Memory B cell (primary cell): ENCODE data around the gene BTNL9.
"Not testable (repeated sequence)": the region's sequence is repeated elsewhere in the genome, so short reads cannot be mapped to it uniquely, and the experiment has no call there.

Experiments used
- ATAC-seq: fragments of 150-1000 bp; cut with Tn5 transposase; 2 replicates; pipeline ENCODE4 v1.10.0; 2021; ENCODE audit warnings: low read depth, mild to moderate bottlenecking, moderate library complexity
- DNase-seq, 2 donors: peaks; one replicate each; pipeline ENCODE4 v3.0.0; 2022; ENCODE audit warnings: low spot score in 2 of 2
- H3K27ac Mint-ChIP-seq: one replicate; pipeline ENCODE4 v1.8.0; 2022; ENCODE audit warnings: mild to moderate bottlenecking, moderate library complexity, mixed read lengths
- H3K27me3 Mint-ChIP-seq: one replicate; pipeline ENCODE4 v1.8.0; 2022; ENCODE audit warnings: mixed read lengths
- H3K36me3 Mint-ChIP-seq: one replicate; pipeline ENCODE4 v1.8.0; 2022; ENCODE audit warnings: mild to moderate bottlenecking, mixed read lengths
- H3K4me1 Mint-ChIP-seq: one replicate; pipeline ENCODE4 v1.8.0; 2022; ENCODE audit warnings: mixed read lengths
- H3K4me3 Mint-ChIP-seq: one replicate; pipeline ENCODE4 v1.8.0; 2022; ENCODE audit warnings: mild to moderate bottlenecking, moderate library complexity, mixed read lengths
- H3K9me3 Mint-ChIP-seq: one replicate; pipeline ENCODE4 v1.8.0; 2022; ENCODE audit warnings: mixed read lengths

BTNL9 gene

DNA sequence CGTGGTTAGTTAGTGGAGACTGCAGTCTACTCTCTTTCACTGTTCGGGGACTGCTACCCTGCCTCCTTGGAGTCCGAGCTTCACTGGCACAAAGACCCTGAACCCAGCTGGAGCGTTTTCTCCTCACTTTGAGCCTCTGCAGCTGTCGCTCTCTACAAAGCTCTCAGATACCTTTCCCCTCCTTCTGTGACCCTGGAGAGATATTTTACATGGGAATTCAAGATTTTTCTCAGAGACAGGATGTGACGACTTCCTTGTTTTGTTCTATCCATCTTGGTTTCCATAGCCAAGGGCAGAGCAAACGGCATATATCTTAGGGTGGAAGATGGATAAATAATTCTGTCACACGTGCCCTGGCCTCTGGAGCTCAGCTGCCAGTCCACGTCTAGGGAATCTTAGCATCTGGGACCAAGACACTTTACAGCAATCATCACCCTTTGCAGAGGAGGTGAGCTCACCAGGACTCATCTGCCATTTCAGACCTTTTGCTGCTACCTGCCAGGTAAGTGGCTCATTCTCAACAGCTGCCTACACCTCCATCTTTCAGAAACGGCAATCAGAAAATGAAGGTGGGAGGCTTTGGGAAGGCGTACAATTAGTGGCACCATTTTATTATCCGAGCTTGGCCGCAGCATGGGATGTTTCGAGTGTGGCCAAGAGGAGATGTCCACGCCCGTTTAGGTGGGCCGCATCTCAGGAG is at the start of gene BTNL9:
BTNL9 (plus strand) TSS at position 336 of the 700 bp plus-strand sequence. CDS start 5,224 bp downstream, outside the sequence.
- Mint-ChIP-seq H3K36me3 (no peaks in the 10 kb centered on the region), H3K9me3 (no peaks in the 10 kb centered on the region), H3K4me3 (no peak within 1 kb of the TSS), H3K27ac (no peak within 1 kb of the TSS), H3K4me1 (peaks cover 4% of the 10 kb centered on the region), H3K27me3 (peaks cover 23% of the 10 kb centered on the region)
- ATAC-seq (no peak), DNase-seq (no peak)

DNA sequence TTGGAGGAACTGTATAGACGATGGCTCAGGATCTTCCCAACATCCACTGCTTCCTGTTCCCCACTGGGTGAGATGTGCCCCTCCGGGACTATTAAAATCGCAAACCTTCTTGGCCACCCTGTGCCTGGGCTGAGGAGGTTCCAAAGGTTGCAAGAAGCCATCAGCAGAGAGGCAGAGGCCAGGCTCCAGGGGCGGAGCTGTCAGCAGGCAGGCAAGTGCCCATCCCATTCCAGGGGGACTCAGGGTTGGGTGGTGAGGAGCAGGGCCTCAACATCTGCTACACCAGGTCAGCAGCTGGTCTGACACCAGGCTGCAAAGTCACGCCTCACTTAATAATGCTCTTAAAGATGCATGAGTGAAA is 49.2 kb upstream of the BTNL9 start:
- DNase-seq (no peak), ATAC-seq (no peak)
- H3K9me3 Mint-ChIP-seq, result peaks cover 6% of the 10 kb centered on the region
- no peak overlapping the region for H3K4me3 Mint-ChIP-seq
- peaks cover 5% of the 10 kb centered on the region for H3K36me3 Mint-ChIP-seq
- H3K27ac Mint-ChIP-seq, result no peak overlapping the region
- no peaks in the 10 kb centered on the region for H3K4me1 Mint-ChIP-seq
- H3K27me3 Mint-ChIP-seq, result peaks cover 3% of the 10 kb centered on the region

DNA sequence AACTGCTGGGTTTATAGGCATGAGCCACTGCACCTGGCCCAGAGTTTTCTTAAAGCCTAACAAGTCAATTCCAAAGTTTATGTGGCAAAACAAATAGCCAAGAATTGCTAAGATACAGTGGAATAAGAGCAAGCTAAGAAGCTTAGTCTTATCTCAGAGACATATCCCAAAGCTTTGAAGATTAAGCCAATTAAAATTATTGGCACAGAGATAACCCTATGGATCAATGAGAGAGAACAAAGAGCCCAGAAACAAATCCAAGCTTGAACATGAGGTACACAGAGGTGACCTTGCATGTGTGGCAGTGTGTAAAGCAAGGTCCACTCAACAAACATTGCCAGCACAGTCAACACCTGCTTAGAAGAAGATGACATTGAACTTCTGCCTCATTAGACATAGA is 38.1 kb upstream of the BTNL9 start:
- no peak overlapping the region for H3K4me3 Mint-ChIP-seq
- DNase-seq (no peak), ATAC-seq (no peak)
- no peak overlapping the region for H3K27ac Mint-ChIP-seq
- no peaks in the 10 kb centered on the region for H3K4me1 Mint-ChIP-seq
- H3K36me3 Mint-ChIP-seq, result no peaks in the 10 kb centered on the region
- H3K9me3 Mint-ChIP-seq, result peaks cover 2% of the 10 kb centered on the region
- H3K27me3 Mint-ChIP-seq, result peaks cover 9% of the 10 kb centered on the region

DNA sequence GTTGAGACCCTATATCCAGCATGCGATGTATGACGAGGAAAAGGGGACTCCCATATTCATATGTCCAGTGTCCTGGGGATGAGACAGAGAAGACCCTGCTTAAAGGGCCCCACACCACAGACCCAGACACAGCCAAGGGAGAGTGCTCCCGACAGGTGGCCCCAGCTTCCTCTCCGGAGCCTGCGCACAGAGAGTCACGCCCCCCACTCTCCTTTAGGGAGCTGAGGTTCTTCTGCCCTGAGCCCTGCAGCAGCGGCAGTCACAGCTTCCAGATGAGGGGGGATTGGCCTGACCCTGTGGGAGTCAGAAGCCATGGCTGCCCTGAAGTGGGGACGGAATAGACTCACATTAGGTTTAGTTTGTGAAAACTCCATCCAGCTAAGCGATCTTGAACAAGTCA is 34.3 kb upstream of the BTNL9 start:
- H3K27me3 Mint-ChIP-seq, result peaks cover 9% of the 10 kb centered on the region
- ATAC-seq (no peak), DNase-seq (no peak)
- no peaks in the 10 kb centered on the region for H3K4me1 Mint-ChIP-seq
- peaks cover 2% of the 10 kb centered on the region for H3K9me3 Mint-ChIP-seq
- no peak overlapping the region for H3K27ac Mint-ChIP-seq
- H3K4me3 Mint-ChIP-seq, result no peak overlapping the region
- H3K36me3 Mint-ChIP-seq, result no peaks in the 10 kb centered on the region

DNA sequence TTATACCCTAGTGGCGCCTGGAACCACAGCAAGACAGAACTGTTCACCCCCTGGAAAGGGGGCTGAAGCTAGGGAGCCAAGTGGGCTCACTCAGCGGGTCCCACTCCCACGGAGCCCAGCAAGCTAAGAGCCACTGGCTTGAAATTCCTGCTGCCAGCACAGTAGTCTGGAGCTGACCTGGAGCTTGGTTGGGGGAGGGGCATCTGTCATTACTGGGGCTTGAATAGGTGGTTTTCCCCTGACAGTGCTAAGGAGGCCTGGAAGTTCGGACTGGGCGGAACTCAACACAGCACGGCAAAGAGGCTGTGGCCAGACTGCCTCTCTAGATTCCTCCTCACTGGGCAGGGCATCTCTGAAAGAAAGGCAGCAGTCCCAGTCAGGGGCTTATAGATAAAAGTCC is 31.9 kb upstream of the BTNL9 start:
- no peak overlapping the region for H3K4me3 Mint-ChIP-seq
- no peak for DNase-seq
- H3K9me3 Mint-ChIP-seq, result peaks cover 2% of the 10 kb centered on the region
- no peak overlapping the region for H3K27ac Mint-ChIP-seq
- peaks cover 6% of the 10 kb centered on the region for H3K4me1 Mint-ChIP-seq
- H3K36me3 Mint-ChIP-seq, result no peaks in the 10 kb centered on the region
- H3K27me3 Mint-ChIP-seq, result peaks cover 9% of the 10 kb centered on the region
- no peak for ATAC-seq

DNA sequence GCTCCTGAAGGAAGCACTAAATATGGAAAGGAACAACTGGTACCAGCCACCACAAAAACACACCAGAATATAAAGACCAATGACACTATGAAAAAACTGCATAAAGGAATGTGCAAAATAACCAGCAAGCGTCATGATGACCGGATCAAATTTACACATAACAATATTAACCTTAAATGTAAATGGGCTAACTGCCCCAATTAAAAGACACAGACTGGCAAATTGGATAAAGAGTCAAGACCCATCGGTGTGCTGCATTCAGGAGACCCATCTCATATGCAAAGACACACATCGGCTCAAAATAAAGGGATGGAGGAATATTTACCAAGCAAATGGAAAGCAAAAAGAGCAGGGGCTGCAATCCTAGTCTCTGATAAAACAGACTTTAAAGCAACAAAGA is 30.0 kb upstream of the BTNL9 start:
- not testable (repeated sequence) for DNase-seq, ATAC-seq, H3K4me1 Mint-ChIP-seq, H3K27ac Mint-ChIP-seq, H3K9me3 Mint-ChIP-seq, H3K36me3 Mint-ChIP-seq, H3K27me3 Mint-ChIP-seq, H3K4me3 Mint-ChIP-seq

DNA sequence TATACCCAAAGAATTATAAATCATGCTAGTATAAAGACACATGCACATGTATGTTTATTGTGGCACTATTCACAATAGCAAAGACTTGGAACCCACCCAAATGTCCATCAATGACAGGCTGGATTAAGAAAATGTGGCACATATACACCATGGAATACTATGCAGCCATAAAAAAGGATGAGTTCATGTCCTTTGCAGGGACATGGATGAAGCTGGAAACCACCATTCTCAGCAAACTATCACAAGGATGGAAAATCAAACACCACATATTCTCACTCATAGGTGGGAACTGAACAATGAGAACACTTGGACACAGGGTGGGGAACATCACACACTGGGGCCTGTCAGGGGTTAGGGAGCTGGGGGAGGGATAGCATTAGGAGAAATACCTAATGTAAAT is 25.4 kb upstream of the BTNL9 start:
- H3K27me3 Mint-ChIP-seq, H3K27ac Mint-ChIP-seq, ATAC-seq, H3K4me3 Mint-ChIP-seq, H3K36me3 Mint-ChIP-seq, H3K9me3 Mint-ChIP-seq, DNase-seq, H3K4me1 Mint-ChIP-seq: not testable (repeated sequence)

DNA sequence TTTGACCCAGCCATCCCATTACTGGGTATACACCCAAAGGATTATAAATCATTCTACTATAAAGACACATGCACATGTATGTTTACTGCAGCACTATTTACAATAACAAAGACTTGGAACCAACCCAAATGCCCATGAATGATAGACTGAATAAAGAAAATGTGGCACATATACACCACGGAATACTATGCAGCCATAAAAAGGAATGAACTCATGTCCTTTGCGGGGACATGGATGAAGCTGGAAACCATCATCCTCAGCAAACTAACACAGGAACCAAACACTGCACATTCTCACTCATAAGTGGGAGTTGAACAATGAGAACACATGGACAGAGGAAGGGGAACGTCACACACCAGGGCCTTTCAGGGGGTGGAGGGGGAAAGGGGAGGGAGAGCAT is 22.6 kb upstream of the BTNL9 start:
- DNase-seq, H3K36me3 Mint-ChIP-seq, H3K4me1 Mint-ChIP-seq, H3K27ac Mint-ChIP-seq, H3K4me3 Mint-ChIP-seq, H3K27me3 Mint-ChIP-seq, ATAC-seq: not testable (repeated sequence)
- H3K9me3 Mint-ChIP-seq, result peaks cover 11% of the 10 kb centered on the region

DNA sequence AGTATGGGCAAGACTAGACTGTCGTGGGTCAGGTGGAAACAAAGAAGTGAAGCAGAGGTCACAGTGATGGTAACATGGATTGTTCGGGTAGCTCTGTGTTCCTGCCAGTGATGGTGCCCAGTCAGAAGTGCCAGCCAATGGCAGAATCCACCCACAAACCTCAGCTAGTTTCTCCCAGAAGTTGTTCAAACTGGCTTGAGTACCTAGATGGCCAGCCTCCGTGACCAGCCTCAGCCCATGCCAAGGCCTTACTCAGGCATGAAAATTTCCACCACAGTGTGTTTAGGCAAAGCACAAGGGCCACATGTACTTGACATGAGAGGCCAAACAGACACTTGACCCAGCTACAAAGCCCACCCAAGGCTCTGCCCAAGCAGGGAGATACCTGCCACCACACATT is 19.4 kb upstream of the BTNL9 start:
- peaks cover 15% of the 10 kb centered on the region for H3K9me3 Mint-ChIP-seq

DNA sequence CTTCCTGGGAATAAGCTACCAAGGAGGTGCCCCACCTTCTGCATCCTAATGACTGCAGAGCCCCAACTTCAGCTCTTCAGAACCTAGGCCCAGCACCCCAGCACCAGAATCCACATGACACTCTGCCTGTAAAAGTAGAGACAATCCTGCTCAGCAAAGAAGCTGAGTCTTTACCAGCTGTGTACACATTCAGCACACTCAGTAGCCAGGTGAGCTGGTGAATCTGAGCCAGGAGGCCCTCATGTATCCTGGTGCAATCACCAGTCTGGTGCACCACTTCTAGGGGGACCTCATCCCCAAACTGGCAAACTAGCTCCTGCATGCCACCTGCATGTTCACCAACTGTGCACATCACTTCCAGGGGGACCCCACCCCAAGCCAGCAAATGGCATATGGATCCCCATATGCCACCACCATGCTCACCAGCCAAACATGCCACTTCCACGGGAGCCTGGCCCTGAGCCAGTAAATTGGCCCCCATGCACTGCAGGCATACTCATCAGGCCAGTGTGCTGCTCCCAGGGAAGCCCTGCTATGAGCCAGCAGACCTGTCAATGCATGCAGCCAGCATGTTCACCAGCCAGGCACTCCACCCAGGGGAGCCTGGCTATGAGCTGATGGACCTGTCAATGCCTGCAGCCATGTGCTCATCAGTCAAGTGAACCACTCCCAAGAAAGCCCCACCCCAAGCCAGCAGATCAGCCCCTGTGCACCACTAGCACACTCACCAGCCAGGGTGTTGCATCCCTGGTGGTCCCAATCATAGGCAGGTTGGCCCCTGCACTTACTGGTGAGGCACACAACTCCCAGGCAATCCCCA is 15.6 kb upstream of the BTNL9 start:
- Mint-ChIP-seq H3K27ac (no peak overlapping the region), H3K4me1 (no peaks in the 10 kb centered on the region), H3K9me3 (peaks cover 15% of the 10 kb centered on the region), H3K4me3 (no peak overlapping the region), H3K27me3 (peaks cover 3% of the 10 kb centered on the region), H3K36me3 (peaks cover 4% of the 10 kb centered on the region)
- DNase-seq, result no peak
- ATAC-seq, result no peak

More for the DNA sequence above, 19.4 kb upstream of the BTNL9 start:
- peaks cover 3% of the 10 kb centered on the region for H3K27me3 Mint-ChIP-seq
- DNase-seq (no peak), ATAC-seq (no peak)
- H3K4me3 Mint-ChIP-seq, result no peak overlapping the region
- no peak overlapping the region for H3K27ac Mint-ChIP-seq
- H3K36me3 Mint-ChIP-seq, result peaks cover 4% of the 10 kb centered on the region
- H3K4me1 Mint-ChIP-seq, result no peaks in the 10 kb centered on the region

DNA sequence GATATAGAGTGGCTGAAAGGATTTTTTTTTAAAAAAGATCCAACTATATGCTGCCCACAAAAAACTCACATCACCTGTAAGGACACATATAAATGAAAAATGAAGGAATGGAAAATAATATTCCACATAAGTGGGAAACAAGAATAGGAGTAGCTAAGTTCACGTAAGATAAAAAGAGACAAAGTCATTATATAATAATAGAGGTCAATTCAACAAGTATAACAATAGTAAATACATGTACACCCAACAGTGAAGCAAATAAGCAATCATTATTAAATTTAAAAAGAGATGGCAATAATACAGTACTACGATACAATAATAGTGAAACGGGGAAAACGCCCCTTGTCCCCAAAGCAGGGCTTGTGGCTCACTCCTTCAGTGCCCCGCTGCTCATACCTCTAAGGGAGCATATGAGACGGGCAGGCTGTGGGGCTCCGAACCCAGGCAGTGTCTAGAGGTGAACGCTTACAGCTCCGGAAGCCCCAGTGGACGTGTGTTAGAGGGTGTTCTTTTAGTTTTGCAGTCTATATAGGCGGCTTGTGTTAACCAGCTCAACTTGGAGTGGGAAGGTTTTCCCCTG is 12.5 kb upstream of the BTNL9 start:
- H3K9me3 Mint-ChIP-seq, result peaks cover 10% of the 10 kb centered on the region
- H3K4me3 Mint-ChIP-seq, result no peak overlapping the region
- peaks cover 7% of the 10 kb centered on the region for H3K36me3 Mint-ChIP-seq
- DNase-seq, result no peak
- no peak for ATAC-seq
- H3K27me3 Mint-ChIP-seq, result peaks cover 3% of the 10 kb centered on the region
- H3K27ac Mint-ChIP-seq, result no peak overlapping the region
- H3K4me1 Mint-ChIP-seq, result no peaks in the 10 kb centered on the region

DNA sequence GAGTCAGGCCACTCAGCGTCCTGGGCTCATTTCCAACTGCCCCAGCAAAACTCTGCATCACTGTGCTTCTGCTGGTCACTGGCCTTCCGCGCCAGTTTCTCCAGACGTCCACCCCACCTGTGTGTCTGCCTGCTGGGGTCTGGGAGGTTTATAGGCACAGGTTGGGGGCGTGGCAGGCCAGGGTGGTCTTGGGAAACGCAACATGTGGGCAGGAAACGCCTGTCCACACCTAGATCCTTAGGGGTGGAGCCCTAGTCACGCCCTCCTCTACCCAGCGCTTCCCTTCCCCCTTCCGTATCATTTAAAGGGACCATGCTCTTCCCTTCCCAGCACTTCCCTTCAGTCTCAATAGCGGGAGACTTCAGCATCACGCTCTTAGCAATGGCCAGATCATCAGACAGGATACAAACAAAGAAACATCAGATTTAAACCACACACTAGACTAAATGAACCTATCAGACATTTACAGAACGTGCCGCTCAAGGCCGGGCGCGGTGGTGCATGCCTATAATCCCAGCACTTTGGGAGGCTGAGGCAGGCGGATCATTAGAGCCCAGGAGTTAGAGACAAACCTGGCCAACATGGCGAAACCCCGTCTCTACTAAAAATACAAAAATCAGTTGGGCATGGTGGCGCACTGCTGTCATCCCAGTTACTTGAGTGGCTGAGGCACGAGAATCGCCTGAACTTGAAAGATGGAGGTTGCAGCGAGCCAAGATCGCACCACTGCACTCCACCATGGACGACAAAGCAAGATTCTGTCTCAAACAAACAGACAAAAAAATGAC is 11.8 kb upstream of the BTNL9 start:
- ATAC-seq (no peak), DNase-seq (no peak)
- Mint-ChIP-seq H3K36me3 (peaks cover 5% of the 10 kb centered on the region), H3K4me3 (no peak overlapping the region), H3K4me1 (no peaks in the 10 kb centered on the region), H3K27me3 (peaks cover 3% of the 10 kb centered on the region), H3K9me3 (peaks cover 7% of the 10 kb centered on the region), H3K27ac (no peak overlapping the region)

DNA sequence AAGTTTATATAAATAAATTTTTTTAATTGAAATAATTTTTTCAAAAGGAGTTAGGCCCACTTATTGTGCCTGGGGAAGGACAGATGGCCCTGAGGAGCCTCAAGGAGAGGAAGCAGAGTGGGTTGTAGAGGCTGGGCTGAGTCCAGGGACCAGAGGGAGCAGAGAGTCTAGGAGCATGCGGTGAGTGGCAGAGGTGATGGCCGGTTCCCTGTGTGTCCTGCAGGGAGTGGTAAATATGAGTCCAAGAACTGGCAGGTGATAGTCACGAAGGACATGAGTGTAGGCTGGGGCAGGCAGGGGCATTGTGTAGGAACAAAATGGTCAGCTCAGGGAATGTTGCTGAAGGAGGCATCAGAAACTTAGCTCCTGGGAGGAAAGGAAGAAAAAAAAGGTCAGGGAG is 8.3 kb upstream of the BTNL9 start:
- H3K36me3 Mint-ChIP-seq, result peaks cover 3% of the 10 kb centered on the region

More for the DNA sequence above, 8.3 kb upstream of the BTNL9 start:
- Mint-ChIP-seq H3K9me3 (peaks cover 6% of the 10 kb centered on the region), H3K27ac (no peak overlapping the region), H3K27me3 (peaks cover 3% of the 10 kb centered on the region), H3K4me1 (no peaks in the 10 kb centered on the region), H3K4me3 (no peak overlapping the region)
- DNase-seq (no peak), ATAC-seq (no peak)
